Activated B cell treated with CpG ODN at 0.5 μM for 24 hours (primary cell): ENCODE results near the gene SPATA32. TPM values are rescaled to one million over a fixed set of nuclear protein-coding genes. Genes with fewer than 3 reads are reported as not detected.
A peak's percentile ranks its signal among the peaks of the same experiment; 100 is the strongest.

Experiments
- ATAC-seq: fragments of 200-7000 bp; cut with Tn5 transposase; one replicate; pipeline ENCODE4 v1.10.0; 2021; ENCODE audit warnings: low read depth, mild to moderate bottlenecking, moderate library complexity
- CTCF ChIA-PET: fragments of 350-600 bp; sonication (Branson Sonifier 250); formaldehyde crosslinking; loops from one replicate; lab custom pipeline; 2021; ENCODE audit warnings: antibody characterized with exemption; lab: Charles Lee
- POLR2A ChIA-PET: fragments of 350-600 bp; sonication (Branson Sonifier 250); formaldehyde crosslinking; loops from one replicate; lab custom pipeline; 2021; ENCODE audit warnings: antibody characterized with exemption; lab: Charles Lee
- DNase-seq: peaks from one replicate; pipeline ENCODE4 v3.0.0; 2022
- H3K27ac Mint-ChIP-seq: one replicate; pipeline ENCODE4 v1.8.0; 2020; ENCODE audit warnings: mixed read lengths
- H3K27me3 Mint-ChIP-seq: one replicate; pipeline ENCODE4 v1.8.0; 2021; ENCODE audit warnings: mixed read lengths
- H3K36me3 Mint-ChIP-seq: one replicate; pipeline ENCODE4 v1.8.0; 2021; ENCODE audit warnings: low read depth, mixed read lengths
- H3K4me1 Mint-ChIP-seq: one replicate; pipeline ENCODE4 v1.8.0; 2021; ENCODE audit warnings: mixed read lengths
- H3K4me3 Mint-ChIP-seq: one replicate; pipeline ENCODE4 v1.8.0; 2020; ENCODE audit warnings: mild to moderate bottlenecking, mixed read lengths
- H3K9me3 Mint-ChIP-seq: one replicate; pipeline ENCODE4 v1.8.0; 2020; ENCODE audit warnings: mixed read lengths
- intact Hi-C: fragments of 100-400 bp; cut with micrococcal nuclease; formaldehyde crosslinking; loops from one replicate; pipeline ENCODE4 v1.15.1; 2024
- total RNA-seq: library from RNA; stranded (reverse); gene quantifications from 2 replicates; pipeline ENCODE4 v1.2.3, GENCODE V29; 2022
- TF ChIP-seq, protein P1 (sequence below): fragments of 200-600 bp; IDR thresholded peaks from one replicate; pipeline ENCODE4 v1.8.0; 2022; ENCODE audit warnings: antibody characterized with exemption, mild to moderate bottlenecking

SPATA32 gene
- total RNA-seq, 1 donor from 2014 or later, result 0.27 TPM

DNA sequence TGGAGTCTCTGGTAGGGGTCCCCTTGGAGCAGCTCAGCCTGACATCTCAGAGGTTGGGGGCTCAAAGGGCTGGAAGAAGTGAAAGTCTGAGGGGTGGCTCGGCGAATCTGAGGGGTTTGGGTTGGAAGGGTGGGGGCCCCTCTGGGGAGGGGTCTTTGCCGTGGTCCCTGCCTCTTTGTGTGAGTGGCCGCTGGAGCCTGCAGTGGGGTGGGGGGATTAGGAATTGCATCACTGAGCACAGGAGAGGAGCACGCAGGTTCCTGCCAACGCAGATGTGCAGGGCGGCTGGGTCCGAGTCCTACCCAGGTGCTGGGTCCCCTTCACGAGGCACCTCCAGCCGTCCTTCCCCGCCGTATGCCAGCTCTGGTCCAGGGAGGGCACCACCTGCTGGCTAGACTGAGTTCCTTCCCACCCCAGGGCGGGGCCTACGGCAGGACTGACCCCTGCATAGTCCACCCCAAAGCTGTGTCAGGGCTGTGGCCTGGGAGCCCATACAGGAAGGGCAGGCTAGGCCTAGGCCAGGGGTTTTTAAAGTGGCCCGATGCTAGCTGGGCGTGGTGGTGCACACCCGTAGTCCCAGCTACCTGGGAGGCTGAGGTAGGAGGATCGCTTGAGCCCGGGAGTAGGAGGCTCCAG is 30.3 kb downstream of the SPATA32 start:
- no peak for DNase-seq
- CTCF ChIA-PET, result interaction anchor here (1.2 to 6.9 kb wide), 8 partner anchors 11 to 153 kb away, joined by 3 to 174 read pairs (median 7); partner anchors contain the start of genes ACBD4, FMNL1, HEXIM1 and MAP3K14
- no peak overlapping the region for H3K4me3 Mint-ChIP-seq

DNA sequence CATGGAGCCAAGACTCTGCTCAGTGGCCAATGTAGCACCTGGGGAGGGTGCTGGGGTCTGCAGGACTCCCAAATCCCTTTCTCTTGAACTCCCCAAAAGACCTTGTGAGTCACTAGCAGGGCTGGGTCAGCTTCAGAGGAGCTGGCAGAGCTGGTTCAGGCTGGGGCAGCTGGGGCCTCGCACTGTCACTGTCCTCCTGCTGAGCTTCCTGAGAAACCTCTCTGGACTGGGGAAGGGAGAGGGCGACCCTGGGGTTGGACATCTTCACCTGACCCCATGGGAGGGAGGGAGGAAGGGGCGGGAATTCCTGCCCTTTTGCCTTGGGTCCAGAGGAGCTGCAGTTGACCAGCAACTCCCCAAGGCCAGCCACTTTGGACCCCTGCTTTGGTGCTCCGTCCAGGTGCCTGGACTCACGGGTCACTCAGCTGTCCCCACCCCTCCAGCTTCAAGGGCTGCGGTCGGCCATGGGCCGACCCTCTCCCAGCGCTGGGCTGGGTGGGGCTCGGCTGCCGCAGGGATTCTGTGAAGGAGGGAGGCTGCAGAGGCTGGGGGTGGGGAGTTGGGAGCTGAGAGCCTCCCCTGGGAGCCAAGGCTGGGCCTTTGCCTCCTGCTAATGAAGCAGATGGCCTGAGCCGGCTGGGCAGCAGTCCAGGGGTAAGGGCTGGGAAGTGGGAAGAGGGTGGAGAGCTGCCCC is 31.0 kb downstream of the SPATA32 start:
- ChIA-PET POLR2A (interaction anchor here (0.6 to 12.5 kb wide), 12 partner anchors 9 to 626 kb away, joined by 3 to 378 read pairs (median 6); partner anchors contain the start of genes ACBD4, FMNL1, HEXIM1 and HEXIM2), CTCF (interaction anchor here (1.4 to 6.9 kb wide), 5 partner anchors 11 to 82 kb away, joined by 3 to 174 read pairs (median 8); partner anchors contain the start of genes FMNL1 and HEXIM1)
- ATAC-seq (no peak), DNase-seq (no peak)
- peak overlapping the region; percentile 79 for H3K4me3 Mint-ChIP-seq
- intact Hi-C loops, result no loop called here
- peaks cover 96% of the 10 kb centered on the region for H3K4me1 Mint-ChIP-seq
- TF ChIP-seq, protein P1, sequence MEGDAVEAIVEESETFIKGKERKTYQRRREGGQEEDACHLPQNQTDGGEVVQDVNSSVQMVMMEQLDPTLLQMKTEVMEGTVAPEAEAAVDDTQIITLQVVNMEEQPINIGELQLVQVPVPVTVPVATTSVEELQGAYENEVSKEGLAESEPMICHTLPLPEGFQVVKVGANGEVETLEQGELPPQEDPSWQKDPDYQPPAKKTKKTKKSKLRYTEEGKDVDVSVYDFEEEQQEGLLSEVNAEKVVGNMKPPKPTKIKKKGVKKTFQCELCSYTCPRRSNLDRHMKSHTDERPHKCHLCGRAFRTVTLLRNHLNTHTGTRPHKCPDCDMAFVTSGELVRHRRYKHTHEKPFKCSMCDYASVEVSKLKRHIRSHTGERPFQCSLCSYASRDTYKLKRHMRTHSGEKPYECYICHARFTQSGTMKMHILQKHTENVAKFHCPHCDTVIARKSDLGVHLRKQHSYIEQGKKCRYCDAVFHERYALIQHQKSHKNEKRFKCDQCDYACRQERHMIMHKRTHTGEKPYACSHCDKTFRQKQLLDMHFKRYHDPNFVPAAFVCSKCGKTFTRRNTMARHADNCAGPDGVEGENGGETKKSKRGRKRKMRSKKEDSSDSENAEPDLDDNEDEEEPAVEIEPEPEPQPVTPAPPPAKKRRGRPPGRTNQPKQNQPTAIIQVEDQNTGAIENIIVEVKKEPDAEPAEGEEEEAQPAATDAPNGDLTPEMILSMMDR, result no peak
- no peaks in the 10 kb centered on the region for H3K27me3 Mint-ChIP-seq
- peaks cover 47% of the 10 kb centered on the region for H3K36me3 Mint-ChIP-seq
- no peaks in the 10 kb centered on the region for H3K9me3 Mint-ChIP-seq
- H3K27ac Mint-ChIP-seq, result peak overlapping the region; percentile 99

More for the DNA sequence above, 30.3 kb downstream of the SPATA32 start:
- no peaks in the 10 kb centered on the region for H3K9me3 Mint-ChIP-seq
- H3K27me3 Mint-ChIP-seq, result no peaks in the 10 kb centered on the region
- H3K36me3 Mint-ChIP-seq, result peaks cover 50% of the 10 kb centered on the region
- TF ChIP-seq, protein P1, result no peak
- POLR2A ChIA-PET, result interaction anchor here (0.5 to 12.5 kb wide), 11 partner anchors 10 to 625 kb away, joined by 3 to 378 read pairs (median 4); partner anchors contain the start of genes ACBD4, FMNL1, HEXIM1 and MAP3K14
- intact Hi-C loops, result no loop called here
- ATAC-seq, result no peak
- peak overlapping the region; percentile 99 for H3K27ac Mint-ChIP-seq
- H3K4me1 Mint-ChIP-seq, result peaks cover 89% of the 10 kb centered on the region

DNA sequence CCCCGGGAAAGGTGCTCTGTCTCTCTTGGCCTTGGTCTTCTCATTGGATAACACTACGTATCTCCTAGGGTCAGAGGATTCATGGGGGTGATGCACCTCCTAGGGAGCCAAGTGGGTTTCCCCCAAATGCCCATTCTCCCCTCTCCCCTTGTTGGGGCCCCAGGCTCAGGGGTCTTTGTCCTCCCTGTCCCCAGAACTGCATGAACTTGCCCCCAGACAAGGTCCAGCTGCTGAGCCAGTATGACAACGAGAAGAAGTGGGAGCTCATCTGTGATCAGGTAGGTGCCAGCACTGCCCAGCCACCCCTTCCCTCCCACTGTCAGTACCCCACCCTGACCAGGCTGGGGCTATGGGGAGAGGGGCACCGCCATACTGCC is 31.5 kb downstream of the SPATA32 start:
- intact Hi-C loops, result no loop called here
- H3K27ac Mint-ChIP-seq, result peak overlapping the region; percentile 99
- peaks cover 97% of the 10 kb centered on the region for H3K4me1 Mint-ChIP-seq
- H3K4me3 Mint-ChIP-seq, result peak overlapping the region; percentile 79
- ATAC-seq (no peak), DNase-seq (no peak)
- CTCF ChIA-PET, result interaction anchor here (1.5 to 6.9 kb wide), 4 partner anchors 10 to 82 kb away, joined by 5 to 174 read pairs (median 10); partner anchors contain the start of genes FMNL1 and HEXIM1
- H3K36me3 Mint-ChIP-seq, result peaks cover 45% of the 10 kb centered on the region
- H3K27me3 Mint-ChIP-seq, result no peaks in the 10 kb centered on the region
- no peaks in the 10 kb centered on the region for H3K9me3 Mint-ChIP-seq
- POLR2A ChIA-PET, result interaction anchor here (1.0 to 12.5 kb wide), 7 partner anchors 9 to 95 kb away, joined by 3 to 378 read pairs (median 26); partner anchors contain the start of genes ACBD4, FMNL1, HEXIM1 and HEXIM2
- TF ChIP-seq, protein P1, result no peak

DNA sequence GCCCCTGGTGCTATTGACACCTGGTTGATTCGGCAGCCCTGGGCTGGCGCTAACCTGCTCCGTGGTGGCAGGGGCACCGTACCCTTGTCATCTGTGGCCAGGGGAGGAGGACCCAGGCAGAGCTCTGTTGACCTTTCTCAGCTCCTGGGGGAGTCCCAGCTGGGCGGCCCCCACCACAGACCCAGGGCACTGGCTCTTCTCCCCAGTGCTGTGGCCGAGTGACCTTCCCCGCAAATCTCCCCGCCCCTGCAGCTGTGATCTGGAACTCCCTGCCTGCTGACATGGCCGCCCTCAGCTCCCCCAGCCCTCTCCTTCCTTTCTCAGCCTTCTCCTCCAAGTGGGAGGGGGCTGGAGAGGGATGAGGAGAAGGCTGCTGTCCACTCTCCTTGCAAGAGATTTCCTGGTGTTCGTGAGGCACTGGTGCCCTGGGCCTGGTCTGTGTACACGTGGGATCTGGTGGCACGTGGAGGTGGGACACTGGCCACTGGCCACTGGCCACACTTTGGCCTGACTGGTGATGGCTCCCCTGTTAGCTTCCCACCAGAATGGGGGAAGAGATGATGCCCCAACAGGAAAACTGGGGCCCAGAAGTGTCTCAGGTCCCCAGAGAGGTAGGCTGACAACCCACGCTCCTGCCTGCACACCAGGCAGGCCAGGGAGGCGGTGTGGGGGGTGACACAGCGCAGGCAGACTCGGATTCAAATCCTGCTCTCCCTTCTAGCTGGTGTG is 32.0 kb downstream of the SPATA32 start:
- H3K27me3 Mint-ChIP-seq, result no peaks in the 10 kb centered on the region
- no peaks in the 10 kb centered on the region for H3K9me3 Mint-ChIP-seq
- ChIA-PET CTCF (interaction anchor here (1.1 to 6.9 kb wide), 5 partner anchors 9 to 155 kb away, joined by 3 to 174 read pairs (median 9); partner anchors contain the start of genes ACBD4 and FMNL1), POLR2A (interaction anchor here (0.5 to 12.5 kb wide), 19 partner anchors 8 to 1007 kb away, joined by 3 to 378 read pairs (median 6); partner anchors contain the start of genes ACBD4, FMNL1, HEXIM1 and HEXIM2)
- peaks cover 42% of the 10 kb centered on the region for H3K36me3 Mint-ChIP-seq
- intact Hi-C loops, result loop anchor here (1.0 to 5.0 kb wide), 4 partner anchors 11 to 883 kb away; partner anchors contain the start of genes GRN and HEXIM1
- TF ChIP-seq, protein P1, result no peak
- peak; percentile 51 for DNase-seq
- H3K4me3 Mint-ChIP-seq, result peak overlapping the region; percentile 79
- H3K27ac Mint-ChIP-seq, result peak overlapping the region; percentile 99
- peak; percentile 8 for ATAC-seq
- H3K4me1 Mint-ChIP-seq, result peaks cover 97% of the 10 kb centered on the region
